ENCODE data around the gene TNNT2.
A peak's percentile ranks its signal among the peaks of the same experiment; 100 is the strongest.

The TNNT2 gene

GRCh38 chr1:201376464-201377374 lies 761 bp downstream of the TNNT2 start:
- DNase-seq (ENCODE audit: low read depth in 2 of 2): peak in 1 of 2 donors; percentile 4

- DNase-seq (ENCODE audit: low read depth in 2 of 2): no peak
Measured at GRCh38 chr1:201376107-201376463, 1.4 kb downstream of the TNNT2 start.

- no peak for DNase-seq (ENCODE audit: low read depth in 2 of 2)
Measured at GRCh38 chr1:201375169-201375568, 2.3 kb downstream of the TNNT2 start.

GRCh38 chr1:201374364-201374763 lies 3.1 kb downstream of the TNNT2 start:
- DNase-seq (ENCODE audit: low read depth in 2 of 2): no peak

GRCh38 chr1:201371792-201372191 lies 5.7 kb downstream of the TNNT2 start:
- no peak for DNase-seq (ENCODE audit: low read depth in 2 of 2)

- no peak for DNase-seq (ENCODE audit: low read depth in 2 of 2)
Measured at GRCh38 chr1:201371276-201371675, 6.2 kb downstream of the TNNT2 start.

GRCh38 chr1:201370500-201370899 lies 7.0 kb downstream of the TNNT2 start:
- DNase-seq (ENCODE audit: low read depth in 2 of 2): no peak

GRCh38 chr1:201369209-201369608 lies 8.3 kb downstream of the TNNT2 start:
- DNase-seq (ENCODE audit: low read depth in 2 of 2): no peak

GRCh38 chr1:201366696-201367095 lies 10.8 kb downstream of the TNNT2 start:
- no peak for DNase-seq (ENCODE audit: low read depth in 2 of 2)

- no peak for DNase-seq (ENCODE audit: low read depth in 2 of 2)
Measured at GRCh38 chr1:201365251-201365650, 12.2 kb downstream of the TNNT2 start.

- no peak for DNase-seq (ENCODE audit: low read depth in 2 of 2)
Measured at GRCh38 chr1:201364808-201365105, 12.7 kb downstream of the TNNT2 start.

GRCh38 chr1:201363467-201363866 lies 14.0 kb downstream of the TNNT2 start:
- no peak for DNase-seq (ENCODE audit: low read depth in 2 of 2)

GRCh38 chr1:201362906-201363305 lies 14.6 kb downstream of the TNNT2 start:
- no peak for DNase-seq (ENCODE audit: low read depth in 2 of 2)

GRCh38 chr1:201361652-201362504 lies 15.6 kb downstream of the TNNT2 start:
- DNase-seq (ENCODE audit: low read depth in 2 of 2): peak in 1 of 2 donors; percentile 21

- no peak for DNase-seq (ENCODE audit: low read depth in 2 of 2)
Measured at GRCh38 chr1:201360901-201361651, 16.4 kb downstream of the TNNT2 start.

GRCh38 chr1:201360486-201360885 lies 17.0 kb downstream of the TNNT2 start:
- DNase-seq (ENCODE audit: low read depth in 2 of 2): no peak

- no peak for DNase-seq (ENCODE audit: low read depth in 2 of 2)
Measured at GRCh38 chr1:201359873-201360210, 17.6 kb downstream of the TNNT2 start.

GRCh38 chr1:201359031-201359872 lies 18.2 kb downstream of the TNNT2 start:
- DNase-seq (ENCODE audit: low read depth in 2 of 2): no peak

- no peak for DNase-seq (ENCODE audit: low read depth in 2 of 2)
Measured at GRCh38 chr1:201358596-201358995, 18.9 kb downstream of the TNNT2 start.

- DNase-seq (ENCODE audit: low read depth in 2 of 2): no peak
Measured at GRCh38 chr1:201357636-201358348, 19.7 kb downstream of the TNNT2 start.

- DNase-seq (ENCODE audit: low read depth in 2 of 2): no peak
Measured at GRCh38 chr1:201357211-201357610, 20.3 kb downstream of the TNNT2 start.
